LHCN-M2 (cell line): ENCODE measurements around the gene TTC16. TPM values are rescaled to one million over a fixed set of nuclear protein-coding genes. Genes with fewer than 3 reads are reported as not detected.

Experiments
- DNase-seq: peaks from one replicate; pipeline ENCODE4 v3.0.0-alpha.2; 2012; ENCODE audit warnings: low read depth
- total RNA-seq: library from RNA; depleted of rRNA; stranded (reverse); fragments of >200 nt; gene quantifications from 2 replicates; pipeline ENCODE4 v1.2.3, GENCODE V29; 2014

The TTC16 gene
- total RNA-seq, 1 experiment from 2014 or later: not detected

DNA sequence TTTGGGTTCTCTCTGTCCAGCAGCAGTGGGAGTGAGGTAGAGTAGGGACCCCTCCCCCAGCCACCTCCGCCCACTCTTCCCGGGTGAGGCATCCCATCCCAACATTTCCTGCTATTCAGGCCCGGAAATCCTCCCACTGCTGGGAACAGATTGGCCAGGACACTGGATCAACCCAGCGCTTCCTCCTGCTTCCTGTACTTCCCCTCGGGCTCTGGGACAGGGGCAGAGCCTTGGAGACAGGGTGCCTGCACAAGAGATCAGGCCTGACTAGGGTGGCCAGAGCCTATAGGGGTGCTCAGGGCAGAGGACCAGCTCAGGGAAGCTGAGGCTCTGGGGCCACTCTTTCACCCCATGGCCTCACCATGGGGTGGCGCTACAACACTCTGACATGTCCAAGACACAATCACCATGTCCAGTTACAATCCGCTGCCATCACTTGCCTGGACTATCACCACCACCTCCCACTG is 48.1 kb downstream of the TTC16 start:
- no peak for DNase-seq

DNA sequence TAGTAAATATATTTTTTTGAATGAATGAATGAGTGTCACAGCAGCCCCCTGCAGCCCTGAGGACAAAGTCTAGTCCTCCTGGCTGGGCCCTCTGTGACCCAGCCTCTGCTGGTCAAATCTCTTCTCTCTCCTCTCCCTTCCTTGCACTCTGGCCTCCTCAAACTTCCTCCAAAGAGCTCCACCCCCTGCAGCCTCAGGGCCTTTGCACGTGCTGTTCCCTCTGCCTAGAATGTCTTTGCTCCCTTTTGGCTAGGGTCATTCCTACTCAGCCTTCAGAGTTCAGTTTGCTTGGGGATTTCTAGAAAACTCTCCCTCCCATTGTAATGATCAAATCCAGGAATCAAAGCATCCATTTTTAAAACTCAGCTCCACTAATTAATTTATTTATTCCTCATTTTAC is 49.5 kb downstream of the TTC16 start:
- no peak for DNase-seq

DNA sequence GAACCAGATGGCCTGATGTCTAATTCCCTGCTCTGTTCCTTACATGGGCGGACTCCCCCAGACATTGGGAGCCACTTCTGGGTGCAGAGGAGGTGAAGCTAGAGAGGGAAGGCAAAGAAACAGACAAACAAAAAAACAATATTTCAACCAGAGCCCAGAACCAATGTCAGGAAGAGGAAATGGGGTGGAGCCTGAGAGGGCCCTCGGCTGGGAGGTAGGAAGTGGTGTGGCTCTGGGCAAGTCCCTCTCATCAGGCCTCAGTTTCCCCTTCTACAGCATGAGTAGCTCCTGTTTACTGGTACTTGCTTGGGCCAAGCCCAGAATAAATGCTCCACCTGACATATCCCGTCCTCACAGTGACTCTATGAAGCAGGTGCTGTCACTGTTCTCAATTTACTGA is 51.5 kb downstream of the TTC16 start:
- no peak for DNase-seq

DNA sequence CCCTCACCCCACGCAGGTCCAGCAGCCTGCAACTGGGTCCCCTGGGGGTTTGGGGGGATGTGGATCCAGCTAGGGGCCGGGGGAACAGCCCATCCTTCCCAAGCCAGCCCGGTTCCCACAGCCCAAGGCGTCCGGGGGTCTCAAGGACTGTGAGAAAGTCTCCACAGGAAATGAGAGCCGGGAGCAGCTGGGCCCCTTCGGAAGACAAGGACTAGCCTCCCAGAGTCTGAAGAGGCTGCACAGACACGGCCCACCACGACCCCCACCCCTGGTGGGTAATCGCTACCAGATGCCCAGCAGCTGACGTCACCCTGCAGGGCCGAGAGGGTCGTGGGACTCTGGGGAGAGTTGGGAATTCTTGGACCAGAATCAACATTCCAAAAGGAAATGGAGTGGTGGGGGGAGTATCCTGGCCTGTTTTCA is 52.0 kb downstream of the TTC16 start:
- no peak for DNase-seq

DNA sequence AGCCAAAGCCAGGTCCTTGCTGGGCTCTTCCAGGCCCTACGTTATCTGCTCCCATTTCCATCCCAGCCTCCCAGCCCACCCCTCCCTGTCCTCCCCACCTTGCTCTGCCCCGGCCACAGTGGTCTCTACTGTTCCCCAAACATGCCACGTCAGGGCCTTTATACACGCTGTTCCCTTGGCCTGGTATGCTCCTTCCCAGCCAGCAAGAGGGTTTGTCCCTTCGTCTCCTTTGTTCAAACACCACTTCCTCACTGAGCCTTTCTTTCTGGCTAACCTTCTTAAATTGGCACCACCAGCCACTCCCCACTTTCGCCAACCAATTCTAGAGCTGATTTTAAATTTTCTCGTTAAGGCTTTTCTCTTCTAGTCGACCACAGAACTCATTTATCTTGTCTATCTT is 52.8 kb downstream of the TTC16 start:
- no peak for DNase-seq

DNA sequence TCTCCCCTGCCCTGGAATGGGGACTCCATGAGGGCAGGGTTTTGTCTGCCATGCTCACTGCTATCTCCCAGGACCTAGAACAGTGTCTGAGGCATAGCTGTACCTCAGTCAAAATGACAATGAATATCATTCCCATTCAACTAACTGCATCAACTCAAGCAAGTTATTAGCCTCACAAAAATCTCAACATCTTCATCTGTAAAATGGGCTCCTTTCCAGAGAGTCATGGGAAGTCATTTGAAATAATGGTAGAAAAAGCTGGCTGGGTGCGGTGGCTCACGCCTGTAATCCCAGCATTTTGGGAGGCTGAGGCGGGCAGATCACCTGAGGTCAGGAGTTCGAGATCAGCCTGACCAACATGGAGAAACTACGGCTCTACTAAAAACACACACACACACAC is 53.2 kb downstream of the TTC16 start:
- no peak for DNase-seq

DNA sequence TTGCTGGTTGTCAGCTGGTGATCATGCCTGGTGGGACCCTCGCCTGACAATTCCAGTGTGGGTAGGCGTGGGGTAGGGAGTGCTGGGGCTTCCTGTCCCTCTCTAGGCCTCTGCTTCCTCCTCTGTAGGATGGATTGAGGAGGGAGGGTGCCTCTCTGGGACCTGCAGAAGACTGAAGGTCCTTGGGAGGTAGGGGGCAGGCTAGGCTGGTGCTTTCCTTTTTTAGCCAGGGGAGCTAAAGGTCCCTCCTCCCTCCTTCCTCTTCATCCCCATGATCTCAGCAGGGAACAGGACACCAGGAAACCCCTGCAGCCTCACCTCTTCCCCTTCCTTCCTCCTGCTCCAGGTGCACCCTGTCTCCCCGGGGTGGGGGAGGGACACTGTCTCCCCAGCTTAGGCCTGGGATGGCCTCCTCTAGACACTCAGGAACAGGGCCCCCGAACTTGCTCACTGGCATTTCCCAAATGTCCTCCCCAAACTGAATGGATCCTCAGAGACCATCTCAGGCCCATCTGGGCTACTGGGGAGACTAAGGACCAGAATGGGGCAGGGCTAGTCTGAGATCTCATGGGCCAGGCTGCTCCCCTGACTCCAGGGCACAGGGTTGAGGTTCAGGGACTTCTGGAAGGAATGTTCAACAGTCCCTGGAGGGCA is 54.2 kb downstream of the TTC16 start:
- DNase-seq: no peak

DNA sequence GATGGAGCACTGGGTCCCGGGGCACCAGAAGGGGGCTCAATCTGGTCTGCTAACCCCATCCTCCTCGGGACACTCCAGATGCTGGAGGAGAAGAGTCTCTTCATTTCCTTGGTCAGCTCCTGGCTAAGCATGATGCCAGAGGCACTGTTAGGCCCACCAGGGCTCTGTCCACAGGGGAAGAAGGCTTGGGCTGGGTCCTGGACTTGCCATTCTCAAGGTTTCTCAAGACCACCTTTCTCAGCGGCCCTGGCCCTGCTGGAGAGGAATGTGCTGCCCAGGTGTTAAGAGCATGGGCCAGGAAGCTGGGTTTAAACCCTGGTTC is 54.7 kb downstream of the TTC16 start:
- DNase-seq: no peak

DNA sequence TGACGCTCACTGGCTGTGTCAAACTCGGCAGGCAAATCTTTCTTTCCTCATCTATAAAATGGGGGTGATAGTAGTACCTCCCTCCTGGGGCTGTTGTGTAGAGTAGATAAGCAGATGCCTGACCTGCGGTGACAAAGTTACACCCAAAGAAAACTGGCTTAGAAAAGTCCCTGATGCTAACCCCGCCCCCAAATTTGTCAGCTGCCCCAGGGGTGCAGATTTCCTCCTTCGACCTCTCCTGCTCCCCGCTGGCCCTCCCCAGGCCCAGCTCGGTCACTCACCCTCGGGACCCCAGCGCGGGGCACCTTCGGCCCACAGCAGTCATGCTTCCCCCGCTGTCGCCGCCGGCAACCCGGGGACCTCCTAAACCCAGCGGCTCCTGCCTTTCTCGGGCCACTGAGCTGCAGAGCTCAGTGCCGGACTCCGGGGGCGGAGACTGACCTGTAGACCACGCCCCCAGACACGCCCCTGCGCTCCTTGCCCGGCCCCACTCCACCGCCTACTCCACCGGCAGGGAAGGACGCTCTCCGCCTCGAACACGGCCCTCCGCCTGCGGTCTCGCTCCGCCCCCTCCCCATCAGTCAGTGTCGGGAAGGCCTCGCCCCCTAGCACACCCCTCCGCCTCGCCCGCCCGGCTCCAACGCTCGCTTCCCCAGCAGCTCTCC is 55.2 kb downstream of the TTC16 start:
- peak; percentile 94 for DNase-seq

DNA sequence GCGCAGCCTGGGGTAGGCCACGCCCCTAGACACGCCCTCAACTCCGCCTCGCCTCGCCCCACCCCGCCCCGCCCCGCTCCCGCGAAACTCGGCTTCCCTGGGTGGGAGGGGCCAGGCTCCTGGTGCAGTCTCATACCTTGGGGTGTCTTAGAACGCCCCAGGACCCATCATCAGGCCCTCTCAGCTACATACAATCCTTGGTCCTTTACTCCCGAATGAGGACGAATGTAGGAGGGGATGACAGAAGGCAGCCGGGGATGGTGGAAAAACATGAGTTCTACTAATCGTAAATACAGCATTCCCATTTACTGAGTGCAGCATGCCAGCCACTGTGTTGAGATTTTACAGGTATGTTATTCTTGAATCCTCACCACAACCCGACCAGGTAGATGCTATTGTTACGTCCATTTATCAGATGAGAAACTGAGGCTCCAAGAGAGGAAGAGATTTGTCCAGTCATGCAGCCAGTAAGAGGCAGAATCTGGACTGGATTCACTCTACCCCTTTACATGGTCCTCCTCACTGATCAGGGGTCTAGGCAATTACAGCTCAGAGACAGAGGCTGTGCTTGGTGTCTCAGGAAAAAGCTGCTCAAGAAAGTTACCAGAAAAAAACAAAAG is 55.8 kb downstream of the TTC16 start:
- DNase-seq: no peak

DNA sequence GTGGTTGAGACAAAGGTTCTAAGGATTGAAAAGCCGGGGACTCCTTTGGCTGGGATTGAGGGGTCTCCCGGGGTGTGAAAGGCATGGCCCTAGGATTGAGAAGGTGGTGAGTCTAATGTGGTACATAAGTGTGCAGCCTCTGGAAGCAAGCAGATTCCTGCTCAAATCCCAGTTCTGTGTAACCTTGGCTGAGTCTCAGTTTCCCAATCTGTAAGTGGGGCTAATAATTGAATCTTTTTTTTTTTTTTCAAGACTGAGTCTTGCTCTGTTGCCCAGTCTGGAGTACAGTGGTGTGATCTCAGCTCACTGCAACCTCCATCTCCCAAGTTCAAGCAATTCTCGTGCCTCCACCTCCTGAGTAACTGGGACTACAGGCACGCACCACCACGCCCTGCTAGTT is 56.7 kb downstream of the TTC16 start:
- no peak for DNase-seq

DNA sequence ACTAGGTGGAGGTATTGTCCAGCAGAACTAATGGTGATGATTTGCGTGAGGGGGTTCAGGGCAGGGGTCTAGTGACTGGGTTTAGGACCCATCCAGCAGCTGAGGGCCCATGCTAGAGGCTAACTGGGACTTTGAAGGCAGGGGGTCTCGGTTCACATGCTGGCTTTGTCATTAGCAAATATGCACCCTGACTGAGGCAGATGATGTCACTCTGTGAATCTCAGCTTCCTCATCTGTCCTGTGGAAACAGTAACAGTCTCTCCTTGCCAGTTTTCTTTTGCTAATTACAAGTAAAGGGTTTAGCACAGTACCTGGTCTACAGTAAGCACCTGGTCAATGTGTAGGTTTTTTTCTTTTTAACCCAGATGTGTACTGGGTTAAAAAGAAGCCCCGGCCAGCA is 57.4 kb downstream of the TTC16 start:
- DNase-seq: no peak

DNA sequence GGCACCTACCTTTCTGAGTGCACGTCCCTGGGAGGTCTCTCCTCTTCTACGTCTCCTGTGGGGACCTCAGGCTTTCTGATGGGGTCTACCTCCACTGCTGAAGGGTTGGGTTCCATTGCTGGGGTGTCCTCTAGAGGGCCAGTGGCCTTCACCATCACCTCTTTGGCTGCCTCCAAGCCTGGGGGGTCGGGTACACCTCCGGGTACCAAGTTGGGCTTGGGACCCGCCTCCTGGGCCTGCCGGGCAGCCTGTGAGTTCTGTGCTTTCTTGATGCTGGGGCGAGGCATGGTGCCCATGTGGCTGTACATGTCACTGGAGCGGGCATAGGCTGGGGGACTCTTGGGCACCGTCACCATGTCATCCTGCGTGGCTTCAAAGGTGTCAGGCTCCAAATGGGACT is 58.1 kb downstream of the TTC16 start:
- no peak for DNase-seq

DNA sequence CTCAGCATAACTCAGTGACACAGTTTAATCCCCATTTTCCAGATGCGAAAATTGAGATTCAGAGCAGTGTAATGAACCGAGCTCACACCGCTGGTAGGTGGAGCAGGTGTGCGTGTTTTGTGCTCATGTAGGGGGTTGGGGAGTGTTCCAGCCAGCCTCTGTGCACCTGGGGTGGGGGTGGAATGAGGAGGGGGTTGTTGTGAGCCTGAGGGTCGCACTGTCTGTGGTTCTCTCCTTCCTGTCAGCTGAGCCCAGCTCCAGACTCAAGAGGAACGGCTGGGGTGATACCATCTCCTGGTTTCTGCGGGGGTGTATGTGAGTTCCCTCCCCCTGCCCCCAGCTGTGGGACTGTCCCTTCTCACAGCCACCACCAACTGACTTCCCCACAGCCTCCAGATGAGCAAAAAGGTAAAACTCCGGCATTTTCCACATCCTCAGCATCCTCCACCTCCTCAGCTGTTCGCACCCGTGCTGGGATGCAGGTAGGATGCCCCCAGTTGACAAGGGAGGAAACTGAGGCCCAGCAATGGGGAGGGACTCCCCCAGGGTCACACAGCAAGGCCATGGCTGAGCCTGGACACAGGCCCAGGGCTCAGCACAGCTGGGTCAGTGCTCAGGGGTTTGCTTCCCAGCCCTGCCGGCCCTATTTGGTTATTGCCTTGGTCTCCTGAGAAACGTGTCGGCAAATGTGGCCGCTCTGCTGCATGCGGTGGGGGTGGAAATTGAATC is 60.5 kb downstream of the TTC16 start:
- DNase-seq: no peak

DNA sequence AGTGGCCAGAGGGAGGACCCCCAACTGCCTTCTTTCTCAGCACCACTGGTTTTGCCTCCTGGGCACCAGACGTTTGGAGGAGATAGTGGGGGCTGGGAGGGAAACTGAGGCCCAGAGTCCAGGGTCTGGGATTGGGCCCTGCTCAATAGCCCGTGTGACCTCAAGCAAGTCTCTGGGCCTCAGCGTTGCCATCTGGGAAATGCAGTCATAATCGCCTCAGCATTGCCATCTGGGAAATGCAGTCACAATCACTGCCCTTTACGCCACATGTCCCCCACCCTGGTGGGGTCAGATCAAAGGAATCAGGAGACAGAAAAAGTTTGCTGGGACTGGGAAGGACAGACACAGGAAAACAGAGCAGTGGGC is 61.0 kb downstream of the TTC16 start:
- DNase-seq: no peak

DNA sequence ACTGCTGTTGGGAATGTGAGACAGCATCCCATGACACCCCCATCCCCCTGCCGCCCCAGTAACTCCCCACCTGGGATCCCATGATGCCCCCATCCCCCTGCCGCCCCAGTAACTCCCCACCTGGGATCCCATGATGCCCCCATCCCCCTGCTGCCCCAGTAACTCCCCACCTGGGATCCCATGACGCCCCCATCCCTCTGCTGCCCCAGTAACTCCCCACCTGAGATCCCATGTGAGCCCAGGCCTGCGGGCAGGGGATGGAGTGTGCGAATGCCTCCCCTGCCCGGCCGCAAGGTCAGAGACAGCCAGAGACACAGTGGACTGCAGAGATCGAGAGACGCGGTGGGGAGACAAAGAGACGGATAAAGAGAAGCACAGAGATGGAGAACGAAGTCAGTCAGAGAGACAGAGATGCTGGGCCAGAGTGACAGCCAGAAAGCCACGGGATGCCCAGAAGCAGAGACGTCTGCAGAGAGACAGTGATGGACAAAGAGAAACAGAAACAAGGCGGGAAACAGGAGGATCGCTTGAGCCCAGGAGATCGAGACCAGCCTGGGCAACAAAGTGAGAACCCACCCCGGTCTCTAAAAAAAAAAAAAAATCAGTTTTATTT is 61.6 kb downstream of the TTC16 start:
- no peak for DNase-seq

DNA sequence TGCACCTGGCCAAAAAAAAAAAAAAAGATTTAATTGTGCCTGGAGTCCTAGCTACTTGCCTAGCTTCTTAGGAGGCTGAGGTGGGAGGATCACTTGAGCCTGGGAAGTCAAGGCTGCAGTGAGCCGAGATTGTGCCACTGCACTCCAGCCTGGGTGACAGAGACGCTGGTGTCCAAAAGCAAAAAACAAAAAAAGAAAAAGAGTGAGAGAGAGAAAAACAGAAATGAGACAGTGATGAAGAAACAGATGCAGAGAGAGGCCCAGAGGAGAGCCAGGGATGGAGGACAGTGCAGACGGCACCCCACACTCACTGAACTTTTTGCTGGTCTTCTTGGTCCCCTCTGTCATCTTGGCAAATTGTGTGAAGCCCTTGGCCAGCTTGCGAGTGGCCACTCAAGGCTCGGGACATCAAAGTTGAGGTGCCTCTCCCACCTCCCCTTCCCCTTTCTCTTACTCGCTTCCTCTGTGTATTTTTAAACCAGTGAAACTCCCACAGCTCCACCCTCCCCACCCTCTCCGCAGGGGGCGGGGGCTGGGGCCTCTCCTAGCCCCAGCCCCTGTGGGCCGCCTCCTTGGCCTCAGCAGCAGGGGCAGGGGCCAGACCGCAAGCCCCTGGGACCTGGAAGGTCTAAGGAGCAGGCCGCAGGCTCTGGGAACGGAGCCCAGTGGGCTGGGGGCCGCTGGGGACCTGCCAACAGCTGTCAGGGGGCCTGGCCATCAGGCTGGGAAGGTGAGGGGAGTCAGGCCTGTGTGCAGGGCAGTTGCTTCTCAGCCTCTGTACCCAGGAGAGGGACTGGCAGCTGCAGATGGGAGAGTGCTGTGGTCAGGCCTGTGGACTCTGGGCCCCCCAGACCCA is 62.6 kb downstream of the TTC16 start, which contains the start of gene SH2D3C:
Gene SH2D3C (minus strand): TSS at position 387 of the 856 bp plus-strand sequence. CDS start 39 bp downstream, at position 348.
- no peak for DNase-seq

DNA sequence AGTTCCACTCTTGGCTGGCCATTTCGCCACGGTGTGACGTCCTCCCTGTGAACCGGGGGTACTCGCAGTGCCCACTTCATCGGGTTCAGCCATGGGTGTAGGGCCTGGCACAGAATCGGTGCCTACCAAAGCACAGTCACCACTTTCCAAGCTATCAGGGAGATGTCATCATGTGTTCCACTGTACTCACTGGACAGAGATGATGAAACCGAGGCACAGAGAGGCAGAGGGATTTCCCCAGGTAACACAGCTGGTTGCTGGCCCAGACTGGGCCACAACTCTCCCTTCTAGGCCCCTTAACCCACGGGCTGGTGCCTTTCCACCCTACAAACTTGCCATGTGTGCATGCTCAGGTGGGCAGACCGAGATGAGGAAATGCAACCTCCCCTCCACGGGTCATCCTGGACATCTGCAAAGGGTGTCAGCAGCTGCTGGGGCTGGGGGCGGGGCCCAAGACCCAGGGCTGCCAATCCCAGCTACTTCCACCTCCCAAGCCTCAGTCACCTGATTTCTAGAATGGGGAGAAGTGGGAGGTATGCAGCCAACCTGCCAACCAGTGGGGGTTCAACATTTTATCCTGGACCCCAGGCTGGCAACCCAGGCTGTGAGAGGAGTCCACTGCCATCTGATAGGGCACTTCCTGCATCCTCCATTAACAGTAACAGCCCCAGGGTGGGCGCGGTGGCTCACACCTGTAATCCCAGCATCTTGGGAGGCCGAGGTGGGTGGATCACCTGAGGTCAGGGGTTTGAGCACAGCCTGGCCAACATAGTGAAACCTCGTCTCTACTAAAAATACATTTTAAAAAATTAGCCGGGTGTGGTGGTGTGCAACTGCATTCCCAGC is 63.5 kb downstream of the TTC16 start:
- DNase-seq: no peak

DNA sequence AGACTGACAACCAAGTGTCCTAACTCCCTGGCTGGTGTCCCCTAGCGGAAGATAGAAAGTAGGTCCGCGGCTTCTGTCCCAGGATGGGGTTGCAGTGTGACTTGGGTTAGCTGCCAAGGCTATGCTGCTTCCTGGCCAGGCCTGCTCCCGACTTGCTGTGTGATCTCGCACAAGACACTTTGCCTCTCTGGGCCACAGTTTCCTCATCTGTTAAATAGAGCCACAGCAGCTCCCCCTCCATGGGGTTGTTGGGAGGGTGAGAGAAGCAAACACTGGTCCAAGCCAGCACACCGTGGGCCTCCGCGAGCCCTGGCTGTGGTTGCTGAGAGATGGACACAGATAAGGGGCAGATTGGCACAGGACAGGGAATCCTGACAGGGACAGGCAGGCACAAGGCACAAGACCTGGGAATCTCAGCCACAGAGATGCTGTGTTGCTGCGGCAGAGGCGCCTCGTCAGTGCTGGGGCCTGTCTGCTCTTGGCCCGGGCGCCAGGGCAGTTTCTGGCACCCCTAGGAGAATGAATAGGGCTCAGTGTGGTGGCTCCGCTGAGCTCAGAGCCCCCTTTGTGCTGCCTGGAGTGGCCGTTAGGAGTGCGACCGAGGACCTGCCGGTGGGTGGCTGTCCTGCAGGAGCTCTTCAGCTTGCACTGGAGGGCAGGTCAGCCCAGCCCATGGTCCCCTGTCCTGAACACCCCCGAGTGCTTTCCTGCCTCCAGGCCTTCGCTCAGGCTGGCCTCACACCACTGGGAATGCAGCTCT is 64.4 kb downstream of the TTC16 start:
- no peak for DNase-seq
